RWPE2 (cell line): ENCODE data around the gene NEUROD6.

Experiments
- ATAC-seq: fragments of 200-7000 bp; cut with Tn5 transposase; 3 replicates; pipeline ENCODE4 v1.9.1; 2021; ENCODE audit warnings: low read depth
- DNase-seq: peaks from one replicate; pipeline ENCODE4 v3.0.0-alpha.2; 2020; ENCODE audit warnings: low spot score
- H3K27ac ChIP-seq: fragments of 450-650 bp; 2 replicates; pipeline ENCODE4 v1.5.1; 2017; ENCODE audit warnings: mild to moderate bottlenecking; ENCODE audit not compliant: poor library complexity, severe bottlenecking
- H3K27me3 ChIP-seq: fragments of 250-450 bp; sonication (Bioruptor Pico); 2 replicates; pipeline ENCODE4 v1.5.1; 2021; ENCODE audit warnings: mild to moderate bottlenecking, moderate library complexity; ENCODE audit not compliant: insufficient read depth, poor library complexity, severe bottlenecking
- H3K36me3 ChIP-seq: fragments of 250-450 bp; sonication (Bioruptor Pico); 2 replicates; pipeline ENCODE4 v1.5.1; 2020; ENCODE audit warnings: low read depth, mild to moderate bottlenecking, moderate library complexity
- H3K4me1 ChIP-seq: fragments of 250-450 bp; sonication (Bioruptor Pico); 2 replicates; pipeline ENCODE4 v1.5.1; 2021; ENCODE audit warnings: mild to moderate bottlenecking, moderate library complexity; ENCODE audit not compliant: insufficient read depth, poor library complexity, severe bottlenecking
- H3K4me3 ChIP-seq: fragments of 250-450 bp; sonication (Bioruptor Pico); 2 replicates; pipeline ENCODE4 v1.5.1; 2021; ENCODE audit warnings: mild to moderate bottlenecking, moderate library complexity; ENCODE audit not compliant: severe bottlenecking
- H3K9me3 ChIP-seq: fragments of 250-450 bp; sonication (Bioruptor Pico); 2 replicates; pipeline ENCODE4 v1.5.1; 2021; ENCODE audit warnings: mild to moderate bottlenecking, moderate library complexity; ENCODE audit not compliant: severe bottlenecking
- TF ChIP-seq, protein P1 (sequence below): fragments of 450-650 bp; IDR thresholded peaks from one replicate; pipeline ENCODE4 v1.5.1; 2017; ENCODE audit warnings: mild to moderate bottlenecking, moderate library complexity; ENCODE audit not compliant: poor library complexity, severe bottlenecking

The NEUROD6 gene

GRCh38 chr7:31341141-31341540 is 615 bp upstream of the NEUROD6 start:
- no peak for DNase-seq
- Histone ChIP-seq H3K27ac (no peak overlapping the region), H3K36me3 (no peaks in the 10 kb centered on the region), H3K4me1 (no peaks in the 10 kb centered on the region), H3K9me3 (no peaks in the 10 kb centered on the region), H3K4me3 (no peak overlapping the region), H3K27me3 (peaks cover 21% of the 10 kb centered on the region)
- TF ChIP-seq, protein P1, sequence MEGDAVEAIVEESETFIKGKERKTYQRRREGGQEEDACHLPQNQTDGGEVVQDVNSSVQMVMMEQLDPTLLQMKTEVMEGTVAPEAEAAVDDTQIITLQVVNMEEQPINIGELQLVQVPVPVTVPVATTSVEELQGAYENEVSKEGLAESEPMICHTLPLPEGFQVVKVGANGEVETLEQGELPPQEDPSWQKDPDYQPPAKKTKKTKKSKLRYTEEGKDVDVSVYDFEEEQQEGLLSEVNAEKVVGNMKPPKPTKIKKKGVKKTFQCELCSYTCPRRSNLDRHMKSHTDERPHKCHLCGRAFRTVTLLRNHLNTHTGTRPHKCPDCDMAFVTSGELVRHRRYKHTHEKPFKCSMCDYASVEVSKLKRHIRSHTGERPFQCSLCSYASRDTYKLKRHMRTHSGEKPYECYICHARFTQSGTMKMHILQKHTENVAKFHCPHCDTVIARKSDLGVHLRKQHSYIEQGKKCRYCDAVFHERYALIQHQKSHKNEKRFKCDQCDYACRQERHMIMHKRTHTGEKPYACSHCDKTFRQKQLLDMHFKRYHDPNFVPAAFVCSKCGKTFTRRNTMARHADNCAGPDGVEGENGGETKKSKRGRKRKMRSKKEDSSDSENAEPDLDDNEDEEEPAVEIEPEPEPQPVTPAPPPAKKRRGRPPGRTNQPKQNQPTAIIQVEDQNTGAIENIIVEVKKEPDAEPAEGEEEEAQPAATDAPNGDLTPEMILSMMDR, result no peak
- ATAC-seq, result no peak

GRCh38 chr7:31340051-31340450 is 475 bp downstream of the NEUROD6 start:
- H3K4me1 ChIP-seq, result no peaks in the 10 kb centered on the region
- DNase-seq (no peak), ATAC-seq (no peak)
- H3K36me3 ChIP-seq, result no peaks in the 10 kb centered on the region
- TF ChIP-seq, protein P1, result no peak
- H3K4me3 ChIP-seq, result no peak overlapping the region
- no peak overlapping the region for H3K27ac ChIP-seq
- H3K9me3 ChIP-seq, result no peaks in the 10 kb centered on the region
- peaks cover 21% of the 10 kb centered on the region for H3K27me3 ChIP-seq

DNA sequence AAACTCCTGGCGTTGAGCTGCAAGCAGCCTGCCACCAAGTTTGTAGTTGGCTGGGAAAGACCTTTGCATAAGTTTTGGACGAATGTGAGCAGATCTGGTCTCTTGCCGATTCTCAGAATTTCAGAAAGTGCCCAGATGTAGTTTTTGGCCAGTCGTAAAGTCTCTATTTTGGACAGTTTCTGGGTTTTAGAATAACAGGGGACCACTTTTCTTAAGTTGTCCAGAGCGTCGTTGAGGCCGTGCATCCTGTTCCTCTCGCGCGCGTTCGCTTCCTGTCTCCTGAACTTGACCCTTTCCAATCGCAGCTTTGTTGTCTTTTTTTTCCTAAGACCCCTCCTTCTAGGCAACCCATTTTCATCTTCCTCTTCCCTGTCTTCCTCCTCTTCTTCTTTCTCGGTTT is 1.8 kb downstream of the NEUROD6 start:
- no peaks in the 10 kb centered on the region for H3K36me3 ChIP-seq
- H3K27ac ChIP-seq, result no peak overlapping the region
- no peaks in the 10 kb centered on the region for H3K4me1 ChIP-seq
- no peak overlapping the region for H3K4me3 ChIP-seq
- DNase-seq, result no peak
- peaks cover 18% of the 10 kb centered on the region for H3K27me3 ChIP-seq
- TF ChIP-seq, protein P1, result no peak
- ATAC-seq, result no peak
- no peaks in the 10 kb centered on the region for H3K9me3 ChIP-seq

DNA sequence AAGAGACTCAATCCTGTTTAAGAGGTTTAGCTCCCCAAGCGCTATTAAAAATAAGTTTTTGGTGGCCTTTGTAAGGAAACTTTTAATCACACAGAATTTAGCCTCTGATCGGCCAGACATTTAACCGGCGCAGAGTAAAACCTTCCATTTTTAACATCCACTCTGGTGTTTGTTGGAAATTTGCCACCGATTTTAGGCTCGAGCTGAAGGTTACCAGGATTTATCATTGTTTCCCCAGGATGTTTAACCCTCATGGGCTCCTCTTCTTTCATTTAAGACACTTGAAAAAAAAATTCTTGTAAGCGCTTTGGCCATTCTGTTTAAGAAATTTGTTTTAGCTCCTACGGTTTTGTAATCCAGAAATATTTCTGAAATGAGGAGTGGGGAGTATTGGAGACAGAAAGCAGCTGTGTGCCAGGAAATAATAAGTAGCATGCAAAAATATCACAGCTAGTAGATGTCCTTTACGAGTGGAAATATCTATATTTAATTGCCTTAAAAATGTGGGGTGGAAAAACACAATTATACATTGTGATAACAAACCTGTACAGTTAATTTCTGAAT is 3.4 kb downstream of the NEUROD6 start:
- H3K4me3 ChIP-seq, result no peak overlapping the region
- ATAC-seq (no peak), DNase-seq (no peak)
- H3K9me3 ChIP-seq, result no peaks in the 10 kb centered on the region
- peaks cover 7% of the 10 kb centered on the region for H3K27me3 ChIP-seq
- H3K27ac ChIP-seq, result no peak overlapping the region
- no peaks in the 10 kb centered on the region for H3K4me1 ChIP-seq
- H3K36me3 ChIP-seq, result no peaks in the 10 kb centered on the region
- TF ChIP-seq, protein P1, result no peak

- ATAC-seq (no peak), DNase-seq (no peak)
- no peaks in the 10 kb centered on the region for H3K9me3 ChIP-seq
- H3K36me3 ChIP-seq, result no peaks in the 10 kb centered on the region
- peaks cover 3% of the 10 kb centered on the region for H3K27me3 ChIP-seq
- TF ChIP-seq, protein P1, result no peak
- H3K4me1 ChIP-seq, result no peaks in the 10 kb centered on the region
- no peak overlapping the region for H3K27ac ChIP-seq
- no peak overlapping the region for H3K4me3 ChIP-seq
Measured at GRCh38 chr7:31336202-31337001, 4.1 kb downstream of the NEUROD6 start.
